HepG2 (cell line): ENCODE measurements around the gene DAAM1. TPM values are rescaled to one million over a fixed set of nuclear protein-coding genes. Genes with fewer than 3 reads are reported as not detected.

Experiments
- ATAC-seq: fragments of 200-7000 bp; cut with Tn5 transposase; 3 replicates; pipeline ENCODE4 v1.9.1; 2020; ENCODE audit warnings: mild to moderate bottlenecking, moderate library complexity
- BruUV-seq: library from RNA; stranded (reverse); fragments of 400-500 nt; replicated peaks from 2 replicates; lab custom pipeline; 2021; lab: Mats Ljungman, UMichigan
- CTCF ChIA-PET: fragments of 300-600 bp; formaldehyde crosslinking; extraction: SDS; loops from one replicate; lab custom pipeline; 2021; ENCODE audit warnings: low total read pairs, inconsistent platforms, low intra/inter-chr PET ratio; lab: Yijun Ruan, JAX
- POLR2A ChIA-PET: fragments of 350-600 bp; sonication (Branson Sonifier 250); formaldehyde crosslinking; loops from one replicate; lab custom pipeline; 2020; ENCODE audit warnings: antibody characterized with exemption, inconsistent platforms; lab: Yijun Ruan, JAX
- DNase-seq: peaks from one replicate; pipeline ENCODE4 v3.0.0-alpha.2; 2015; ENCODE audit warnings: low spot score
- FAIRE-seq: peaks from 3 replicates; lab custom pipeline; 2011; peaks lifted over from hg19 to GRCh38; lab: Jason Lieb, UNC
- H2AFZ ChIP-seq: one replicate; pipeline ENCODE4 v1.6.1; 2011; ENCODE audit warnings: low read length, inconsistent platforms
- H3K27ac ChIP-seq: fragments of 300-600 bp; 3 replicates; pipeline ENCODE4 v1.8.0; 2011; ENCODE audit warnings: mixed run types, mild to moderate bottlenecking, mixed read lengths, low read length, inconsistent platforms; ENCODE audit not compliant: insufficient read depth; ENCODE audit errors: extremely low read length
- H3K27me3 ChIP-seq, 2 experiments: fragments of 200-600 bp in 1 of 2; 2 replicates in 1 of 2; 3 replicates in 1 of 2; pipeline versions ENCODE4 v1.6.0 to v1.8.0; 2011; ENCODE audit warnings: low read length in 2 of 2, mild to moderate bottlenecking in 2 of 2, moderate library complexity in 2 of 2, inconsistent platforms in 1 of 2; ENCODE audit not compliant: insufficient read depth in 2 of 2, control insufficient read depth in 1 of 2
- H3K36me3 ChIP-seq, 2 experiments: fragments of 200-600 bp in 1 of 2; replicated peaks in 1 of 2; 2 replicates in 1 of 2; 3 replicates in 1 of 2; pipeline versions ENCODE4 v1.5.1 to v1.8.0; 2011; ENCODE audit warnings: low read length in 2 of 2, inconsistent platforms in 1 of 2; ENCODE audit not compliant: insufficient read depth in 2 of 2, control insufficient read depth in 1 of 2
- H3K4me1 ChIP-seq: 2 replicates; pipeline ENCODE4 v1.5.1; 2012; ENCODE audit warnings: low read length, inconsistent platforms; ENCODE audit not compliant: insufficient read depth
- H3K4me2 ChIP-seq: 2 replicates; pipeline ENCODE4 v1.6.0; 2011; ENCODE audit warnings: low read depth, low read length, inconsistent platforms
- H3K4me3 ChIP-seq, 3 experiments: fragments of 200-600 bp in 1 of 3; sonication (generic), shearing (Covaris generic) in 1 of 3; replicated peaks in 1 of 3; 2 replicates each; pipeline ENCODE4 v1.5.1; 2011 to 2016; ENCODE audit warnings: low read length in 3 of 3, inconsistent platforms in 2 of 3, low read depth in 2 of 3, mild to moderate bottlenecking in 2 of 3, control low read depth in 1 of 3, mixed read lengths in 1 of 3; ENCODE audit not compliant: insufficient read depth in 1 of 3
- H3K79me2 ChIP-seq: one replicate; pipeline ENCODE4 v1.6.1; 2011; ENCODE audit warnings: low read length, inconsistent platforms; ENCODE audit not compliant: insufficient read depth
- H3K9ac ChIP-seq: 2 replicates; pipeline ENCODE4 v1.6.0; 2011; ENCODE audit warnings: mild to moderate bottlenecking, low read depth, low read length, inconsistent platforms; ENCODE audit not compliant: insufficient read depth
- H3K9me3 ChIP-seq: 2 replicates; pipeline ENCODE4 v1.5.1; 2012; ENCODE audit warnings: mild to moderate bottlenecking, low read length
- H4K20me1 ChIP-seq: 2 replicates; pipeline ENCODE4 v1.6.0; 2011; ENCODE audit warnings: inconsistent platforms, mild to moderate bottlenecking, low read length, moderate library complexity; ENCODE audit not compliant: insufficient read depth
- CCAR2 ChIP-seq: fragments of 200-400 bp; formaldehyde crosslinking; optimal IDR thresholded peaks from 2 replicates; pipeline ENCODE3; 2018; ENCODE audit warnings: low read depth, mild to moderate bottlenecking, low read length, moderate library complexity
- NR3C1 ChIP-seq: sonication (generic); formaldehyde crosslinking; IDR thresholded peaks from 2 replicates; pipeline ENCODE4 v1.4.0; 2020; ENCODE audit warnings: missing genetic modification reagents
- TP53 ChIP-seq: sonication (generic); formaldehyde crosslinking; conservative IDR thresholded peaks from 2 replicates; pipeline ENCODE4 v1.4.0; 2020; ENCODE audit warnings: missing genetic modification reagents
- YY1 ChIP-seq: IDR thresholded peaks from 2 replicates; pipeline ENCODE4 v1.6.1; 2011; ENCODE audit warnings: low read length, low read depth, moderate library complexity, mild to moderate bottlenecking; ENCODE audit not compliant: insufficient read depth, insufficient replicate concordance
- ZNF501 ChIP-seq: sonication (generic); formaldehyde crosslinking; IDR thresholded peaks from 2 replicates; pipeline ENCODE4 v1.5.1; 2020; ENCODE audit warnings: mild to moderate bottlenecking, moderate library complexity, missing genetic modification reagents
- ZNF652 ChIP-seq: IDR thresholded peaks from 2 replicates; pipeline ENCODE4 v1.6.1; 2016; ENCODE audit warnings: low read depth, borderline replicate concordance
- ZNF761 ChIP-seq: sonication (generic); formaldehyde crosslinking; conservative IDR thresholded peaks from 2 replicates; pipeline ENCODE4 v1.4.0; 2020; ENCODE audit warnings: mild to moderate bottlenecking, missing genetic modification reagents
- WGBS: methylation state at CpG from one replicate; pipeline ENCODE4 v1.1.6; 2017; ENCODE audit warnings: low lambda C conversion rate; 5-methylcytosine and 5-hydroxymethylcytosine counted together
- in situ Hi-C: cut with HindIII; loops from 2 replicates; pipeline ENCODE4 v1.10.0; 2017; ENCODE audit warnings: low pct_unique_long_range_greater_than_20kb; ENCODE audit not compliant: extremely low pct_ligation_motif_present
- intact Hi-C: fragments of 100-400 bp; cut with micrococcal nuclease; formaldehyde crosslinking; loops from one replicate; pipeline ENCODE4 v1.10.0; 2022; ENCODE audit not compliant: unreplicated experiment
- polyA plus RNA-seq, 8 experiments: library from polyadenylated mRNA; depleted of rRNA in 3 of 8; stranded (reverse) in 7 of 8; unstranded in 1 of 8; fragments of >200 nt; fragmentation: Illumina TruSeq in 4 of 8; extraction: Trizol in 4 of 8; gene quantifications; 2 replicates each; pipeline versions ENCODE4 v1.2.1 to v1.2.3, GENCODE V29; 2011 to 2016; ENCODE audit warnings: low read depth in 4 of 8, missing spikeins in 1 of 8, mixed read lengths in 1 of 8; ENCODE audit not compliant: insufficient read depth in 1 of 8
- total RNA-seq, 5 experiments: library from RNA; depleted of rRNA; stranded (reverse); fragments of >200 nt; fragmentation: Illumina TruSeq; extraction: Trizol; gene quantifications; 2 replicates each; pipeline ENCODE4 v1.2.3, GENCODE V29; 2016; ENCODE audit warnings: low read depth in 1 of 5

Gene DAAM1
- total and polyA plus RNA-seq, 2 of the 13 experiments (the other 11 are each of a cell fraction or from before 2014, with no cell fraction given): 10.9 to 24.5 TPM

GRCh38 chr14:59245809-59246295 is 57.4 kb downstream of the DAAM1 start:
- H3K36me3 ChIP-seq: no peaks in the 10 kb centered on the region
- POLR2A ChIA-PET: no interaction called here
- H3K9ac ChIP-seq: no peak overlapping the region
- no peak for DNase-seq
- H3K27me3 ChIP-seq: no peaks in the 10 kb centered on the region
- H3K4me1 ChIP-seq: peaks cover 36% of the 10 kb centered on the region
- TF ChIP-seq NR3C1 (CRISPR knock-in tag): no peak
- no peak for TF ChIP-seq ZNF652 (CRISPR knock-in tag)
- no peak for TF ChIP-seq CCAR2
- no peak for TF ChIP-seq ZNF501 (CRISPR knock-in tag)
- TF ChIP-seq, all 625 proteins: peak for 0
- intact Hi-C loops (no loop called here), in situ Hi-C loops (no loop called here)
- H3K79me2 ChIP-seq: peaks cover 37% of the 10 kb centered on the region
- peaks cover 3% of the 10 kb centered on the region; the same call in 1 of the 2 replicates for H4K20me1 ChIP-seq
- no peak for FAIRE-seq
- no peak overlapping the region for H2AFZ ChIP-seq
- no peaks in the 10 kb centered on the region for H3K9me3 ChIP-seq
- no peak overlapping the region for H3K4me2 ChIP-seq
- ATAC-seq: no peak
- no peak overlapping the region for H3K4me3 ChIP-seq
- 97% methylated on average over 1 of the region's 1 CpG for WGBS
- no peak overlapping the region for H3K27ac ChIP-seq
- CTCF ChIA-PET: no interaction called here
- no TSS peak for BruUV-seq

GRCh38 chr14:59246566-59246965 is 58.1 kb downstream of the DAAM1 start:
- DNase-seq (no peak), ATAC-seq (no peak), FAIRE-seq (no peak)
- 96% methylated on average over 3 of the region's 3 CpGs for WGBS
- intact Hi-C loops (no loop called here), in situ Hi-C loops (no loop called here)
- Histone ChIP-seq H3K79me2 (peaks cover 40% of the 10 kb centered on the region), H3K9ac (no peak overlapping the region), H4K20me1 (peaks cover 3% of the 10 kb centered on the region; the same call in 1 of the 2 replicates), H3K4me2 (no peak overlapping the region), H3K36me3 (no peaks in the 10 kb centered on the region), H3K9me3 (no peaks in the 10 kb centered on the region), H3K27ac (no peak overlapping the region), H3K27me3 (no peaks in the 10 kb centered on the region), H3K4me1 (peaks cover 36% of the 10 kb centered on the region), H3K4me3 (no peak overlapping the region), H2AFZ (no peak overlapping the region)
- no peak for TF ChIP-seq TP53 (CRISPR knock-in tag)
- TF ChIP-seq ZNF761 (CRISPR knock-in tag): no peak
- no peak for TF ChIP-seq YY1
- ChIA-PET POLR2A (no interaction called here), CTCF (no interaction called here)
- BruUV-seq: no TSS peak
